Trophoblast cell (in vitro differentiated cells and primary cell): ENCODE data around the gene CCDC148.
A peak's percentile ranks its signal among the peaks of the same experiment; 100 is the strongest.

Experiments used
- DNase-seq, 2 donors: peaks; one replicate each; pipeline ENCODE4 v3.0.0-alpha.2; 2016
- H2AFZ ChIP-seq: 2 replicates; pipeline ENCODE4 v1.6.1; 2013; ENCODE audit warnings: low read length, moderate library complexity, mild to moderate bottlenecking; ENCODE audit not compliant: insufficient read depth, poor library complexity
- H2AK5ac ChIP-seq: 2 replicates; pipeline ENCODE4 v1.6.1; 2013; ENCODE audit warnings: mild to moderate bottlenecking, low read length
- H2BK120ac ChIP-seq: 2 replicates; pipeline ENCODE4 v1.6.1; 2013; ENCODE audit warnings: low read length, mild to moderate bottlenecking, moderate library complexity; ENCODE audit not compliant: insufficient read depth, poor library complexity
- H2BK12ac ChIP-seq: 2 replicates; pipeline ENCODE4 v1.6.1; 2013; ENCODE audit warnings: mild to moderate bottlenecking, low read length, moderate library complexity
- H2BK5ac ChIP-seq: 2 replicates; pipeline ENCODE4 v1.6.1; 2013; ENCODE audit warnings: low read length, low read depth, moderate library complexity, mild to moderate bottlenecking; ENCODE audit not compliant: poor library complexity
- H3K14ac ChIP-seq: 2 replicates; pipeline ENCODE4 v1.6.1; 2013; ENCODE audit warnings: mild to moderate bottlenecking, low read length
- H3K18ac ChIP-seq: 2 replicates; pipeline ENCODE4 v1.6.1; 2013; ENCODE audit warnings: mild to moderate bottlenecking, low read length
- H3K23ac ChIP-seq: 2 replicates; pipeline ENCODE4 v1.6.1; 2013; ENCODE audit warnings: low read length
- H3K27ac ChIP-seq: 2 replicates; pipeline ENCODE4 v1.5.1; 2013; ENCODE audit warnings: low read depth, mild to moderate bottlenecking, inconsistent platforms, low read length, moderate library complexity
- H3K27me3 ChIP-seq: 2 replicates; pipeline ENCODE4 v1.6.1; 2013; ENCODE audit warnings: inconsistent platforms, mild to moderate bottlenecking, low read length, moderate library complexity; ENCODE audit not compliant: insufficient read depth
- H3K36me3 ChIP-seq, 2 experiments: 1 replicate in 1 of 2; 2 replicates in 1 of 2; pipeline ENCODE4 v1.6.1; 2013; ENCODE audit warnings: low read length in 2 of 2, mild to moderate bottlenecking in 2 of 2, moderate library complexity in 1 of 2; ENCODE audit not compliant: insufficient read depth in 2 of 2, control insufficient read depth in 1 of 2
- H3K4ac ChIP-seq: 2 replicates; pipeline ENCODE4 v1.6.1; 2013; ENCODE audit warnings: low read depth, mild to moderate bottlenecking, low read length, moderate library complexity
- H3K4me1 ChIP-seq, 2 experiments: 1 replicate in 1 of 2; 2 replicates in 1 of 2; pipeline ENCODE4 v1.6.1; 2013; ENCODE audit warnings: low read length in 2 of 2, mild to moderate bottlenecking in 2 of 2, moderate library complexity in 1 of 2; ENCODE audit not compliant: insufficient read depth in 2 of 2, control insufficient read depth in 1 of 2
- H3K4me2 ChIP-seq: 2 replicates; pipeline ENCODE4 v1.6.1; 2013; ENCODE audit warnings: inconsistent platforms, mild to moderate bottlenecking, low read length, moderate library complexity
- H3K4me3 ChIP-seq: 2 replicates; pipeline ENCODE4 v1.5.1; 2013; ENCODE audit warnings: mild to moderate bottlenecking, low read depth, low read length, inconsistent platforms
- H3K79me1 ChIP-seq: one replicate; pipeline ENCODE4 v1.6.1; 2013; ENCODE audit warnings: low read length
- H3K79me2 ChIP-seq: 2 replicates; pipeline ENCODE4 v1.6.1; 2013; ENCODE audit warnings: low read length, mild to moderate bottlenecking; ENCODE audit not compliant: control insufficient read depth, insufficient read depth, poor library complexity
- H3K9ac ChIP-seq: 2 replicates; pipeline ENCODE4 v1.6.1; 2013; ENCODE audit warnings: mild to moderate bottlenecking, low read length
- H3K9me3 ChIP-seq: 2 replicates; pipeline ENCODE4 v1.6.1; 2013; ENCODE audit warnings: low read depth, mild to moderate bottlenecking, control low read depth, inconsistent platforms, low read length; ENCODE audit not compliant: insufficient read depth
- H4K12ac ChIP-seq: 2 replicates; pipeline ENCODE4 v1.6.1; 2013; ENCODE audit warnings: low read depth, mild to moderate bottlenecking, low read length, moderate library complexity
- H4K8ac ChIP-seq: 2 replicates; pipeline ENCODE4 v1.6.1; 2013; ENCODE audit warnings: low read depth, mild to moderate bottlenecking, low read length, moderate library complexity
- H4K91ac ChIP-seq: one replicate; pipeline ENCODE4 v1.6.1; 2013; ENCODE audit warnings: low read depth, mild to moderate bottlenecking, low read length, moderate library complexity
- WGBS: extraction: QIAGEN DNeasy Blood & Tissue Kit; methylation state at CpG from one replicate; pipeline ENCODE4 v1.1.7; 2013; ENCODE audit warnings: missing lambda C conversion rate; ENCODE audit not compliant: insufficient read length, insufficient coverage; ENCODE audit errors: extremely low coverage; 5-methylcytosine and 5-hydroxymethylcytosine counted together

CCDC148 gene

GRCh38 chr2:158205215-158205614, 251.3 kb downstream of the CCDC148 start:
- Histone ChIP-seq H2BK120ac (no peak overlapping the region), H4K91ac (no peak overlapping the region), H3K27ac (no peak overlapping the region), H3K23ac (no peak overlapping the region), H3K18ac (no peak overlapping the region), H3K4ac (no peak overlapping the region), H3K9ac (no peak overlapping the region), H3K4me2 (no peak overlapping the region), H3K9me3 (no peaks in the 10 kb centered on the region), H2BK5ac (no peak overlapping the region), H3K79me2 (no peaks in the 10 kb centered on the region), H3K27me3 (no peaks in the 10 kb centered on the region), H3K79me1 (no peaks in the 10 kb centered on the region), H4K12ac (no peak overlapping the region), H3K14ac (no peak overlapping the region), H3K4me3 (no peak overlapping the region), H2BK12ac (no peak overlapping the region), H2AFZ (no peak overlapping the region), H4K8ac (no peak overlapping the region), H3K36me3 (no peaks in the 10 kb centered on the region), H2AK5ac (no peak overlapping the region), H3K4me1 (no peaks in the 10 kb centered on the region)
- DNase-seq, result no peak
- WGBS, result no CpG with 5 or more reads among the region's 1 CpG

GRCh38 chr2:158204741-158205165, 251.8 kb downstream of the CCDC148 start:
- Histone ChIP-seq H3K18ac (no peak overlapping the region), H4K91ac (no peak overlapping the region), H2AFZ (no peak overlapping the region), H4K12ac (no peak overlapping the region), H4K8ac (no peak overlapping the region), H3K4me1 (no peaks in the 10 kb centered on the region), H3K9me3 (no peaks in the 10 kb centered on the region), H3K4ac (no peak overlapping the region), H2BK12ac (no peak overlapping the region), H3K36me3 (no peaks in the 10 kb centered on the region), H2BK120ac (no peak overlapping the region), H3K4me3 (no peak overlapping the region), H3K9ac (no peak overlapping the region), H3K27ac (no peak overlapping the region), H3K23ac (no peak overlapping the region), H3K79me1 (no peaks in the 10 kb centered on the region), H3K27me3 (no peaks in the 10 kb centered on the region), H2BK5ac (no peak overlapping the region), H3K14ac (no peak overlapping the region), H3K4me2 (no peak overlapping the region), H3K79me2 (no peaks in the 10 kb centered on the region), H2AK5ac (no peak overlapping the region)
- DNase-seq, result no peak
- no CpG with 5 or more reads among the region's 1 CpG for WGBS

DNA sequence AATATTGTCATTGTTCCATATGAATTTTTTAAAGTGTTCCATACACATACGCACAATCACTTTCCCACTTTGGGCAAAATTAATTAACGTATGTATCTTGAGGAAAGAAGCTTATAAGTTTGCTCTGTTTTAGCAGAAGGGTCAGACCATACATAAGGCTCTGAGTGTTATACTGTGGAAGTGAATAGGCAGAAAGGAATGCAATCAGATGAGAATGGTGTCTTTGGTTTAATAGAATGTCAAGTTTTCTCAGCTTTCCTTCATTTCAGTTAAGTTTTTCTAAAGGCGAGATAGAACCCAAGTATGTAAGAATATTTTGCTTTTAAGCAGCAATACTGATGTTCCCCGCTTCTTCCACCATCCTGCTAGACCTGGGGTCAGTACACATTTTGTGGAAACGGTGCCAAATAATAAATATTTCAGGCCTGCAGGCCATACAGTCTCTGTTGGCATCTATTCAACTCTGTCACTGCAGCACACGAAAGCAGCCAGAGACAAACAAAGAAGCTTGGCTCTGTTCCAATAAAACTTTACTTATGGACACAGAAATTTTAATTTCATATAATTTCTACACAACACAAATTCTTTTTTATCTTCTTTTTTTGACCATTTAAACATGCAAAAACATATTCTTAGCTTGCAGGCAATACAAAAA, 254.3 kb downstream of the CCDC148 start:
- H3K9me3 ChIP-seq, result no peaks in the 10 kb centered on the region
- no peak overlapping the region for H2BK120ac ChIP-seq
- no peaks in the 10 kb centered on the region for H3K36me3 ChIP-seq
- no peak overlapping the region for H4K8ac ChIP-seq
- no CpG with 5 or more reads among the region's 6 CpGs for WGBS
- H3K23ac ChIP-seq, result no peak overlapping the region
- H2BK5ac ChIP-seq, result no peak overlapping the region
- H3K79me1 ChIP-seq, result no peaks in the 10 kb centered on the region
- H3K4ac ChIP-seq, result no peak overlapping the region
- H3K14ac ChIP-seq, result no peak overlapping the region
- H3K4me3 ChIP-seq, result no peak overlapping the region
- H3K18ac ChIP-seq, result no peak overlapping the region
- no peak overlapping the region for H2AFZ ChIP-seq
- no peak overlapping the region for H2BK12ac ChIP-seq
- H3K27me3 ChIP-seq, result no peaks in the 10 kb centered on the region
- H4K12ac ChIP-seq, result no peak overlapping the region
- no peak overlapping the region for H4K91ac ChIP-seq
- no peak overlapping the region for H3K4me2 ChIP-seq
- no peaks in the 10 kb centered on the region for H3K79me2 ChIP-seq
- no peak overlapping the region for H3K9ac ChIP-seq
- H2AK5ac ChIP-seq, result no peak overlapping the region
- H3K4me1 ChIP-seq, result no peaks in the 10 kb centered on the region
- DNase-seq, result peak in 1 of 2 donors; percentile 25
- no peak overlapping the region for H3K27ac ChIP-seq

DNA sequence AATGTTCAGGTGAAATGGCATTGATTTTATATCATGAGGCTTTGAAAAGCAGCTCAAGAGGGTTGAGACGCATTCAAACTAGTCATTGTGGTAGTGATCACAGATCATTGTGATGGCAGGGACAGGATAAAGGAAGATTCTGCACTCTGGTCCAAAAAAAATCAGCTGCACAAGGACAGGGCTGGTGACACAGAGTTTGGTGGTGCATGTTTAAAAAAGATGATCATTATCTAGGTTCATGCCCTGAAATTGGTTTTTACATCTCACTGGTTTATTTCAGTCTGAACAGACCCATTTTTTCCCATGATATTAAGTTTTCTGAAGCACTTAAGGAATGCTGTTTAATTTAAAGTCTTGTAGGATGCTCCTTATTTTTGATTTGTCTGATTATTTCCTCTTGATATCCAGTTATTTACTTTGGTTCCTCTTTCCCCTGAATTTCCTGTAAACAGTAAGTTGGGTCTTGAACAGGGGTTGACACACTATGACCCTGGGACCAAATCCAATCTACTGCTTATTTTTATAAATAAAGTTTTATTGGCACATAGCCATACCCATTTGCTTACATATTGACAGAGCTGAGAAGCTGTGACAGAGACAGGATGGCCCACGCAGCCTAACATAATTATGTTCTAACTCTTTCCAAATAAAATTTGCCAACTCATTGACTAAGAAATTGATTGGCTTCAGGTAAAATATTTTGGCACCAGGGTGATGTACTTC, 256.5 kb downstream of the CCDC148 start:
- H2BK12ac ChIP-seq, result no peak overlapping the region
- no peaks in the 10 kb centered on the region for H3K27me3 ChIP-seq
- H3K4me2 ChIP-seq, result no peak overlapping the region
- H3K9ac ChIP-seq, result no peak overlapping the region
- H3K27ac ChIP-seq, result no peak overlapping the region
- H3K14ac ChIP-seq, result no peak overlapping the region
- H3K79me1 ChIP-seq, result no peaks in the 10 kb centered on the region
- no peak overlapping the region for H3K4ac ChIP-seq
- DNase-seq, result no peak
- no peaks in the 10 kb centered on the region for H3K4me1 ChIP-seq
- H3K79me2 ChIP-seq, result no peaks in the 10 kb centered on the region
- no peak overlapping the region for H4K12ac ChIP-seq
- H3K36me3 ChIP-seq, result no peaks in the 10 kb centered on the region
- H3K9me3 ChIP-seq, result no peaks in the 10 kb centered on the region
- no CpG with 5 or more reads among the region's 2 CpGs for WGBS
- no peak overlapping the region for H2AK5ac ChIP-seq
- H4K8ac ChIP-seq, result no peak overlapping the region
- no peak overlapping the region for H3K18ac ChIP-seq
- no peak overlapping the region for H2BK5ac ChIP-seq
- H2BK120ac ChIP-seq, result no peak overlapping the region
- H3K23ac ChIP-seq, result no peak overlapping the region
- H3K4me3 ChIP-seq, result no peak overlapping the region
- H4K91ac ChIP-seq, result no peak overlapping the region
- no peak overlapping the region for H2AFZ ChIP-seq
